Measurements from ENCODE around the gene KDELR3. TPM values are rescaled to one million over a fixed set of nuclear protein-coding genes. Genes with fewer than 3 reads are reported as not detected.

The KDELR3 gene
- polyA plus RNA-seq, 1 of the 3 experiments (the other 2 are of a cell fraction) = 17.1 TPM

DNA sequence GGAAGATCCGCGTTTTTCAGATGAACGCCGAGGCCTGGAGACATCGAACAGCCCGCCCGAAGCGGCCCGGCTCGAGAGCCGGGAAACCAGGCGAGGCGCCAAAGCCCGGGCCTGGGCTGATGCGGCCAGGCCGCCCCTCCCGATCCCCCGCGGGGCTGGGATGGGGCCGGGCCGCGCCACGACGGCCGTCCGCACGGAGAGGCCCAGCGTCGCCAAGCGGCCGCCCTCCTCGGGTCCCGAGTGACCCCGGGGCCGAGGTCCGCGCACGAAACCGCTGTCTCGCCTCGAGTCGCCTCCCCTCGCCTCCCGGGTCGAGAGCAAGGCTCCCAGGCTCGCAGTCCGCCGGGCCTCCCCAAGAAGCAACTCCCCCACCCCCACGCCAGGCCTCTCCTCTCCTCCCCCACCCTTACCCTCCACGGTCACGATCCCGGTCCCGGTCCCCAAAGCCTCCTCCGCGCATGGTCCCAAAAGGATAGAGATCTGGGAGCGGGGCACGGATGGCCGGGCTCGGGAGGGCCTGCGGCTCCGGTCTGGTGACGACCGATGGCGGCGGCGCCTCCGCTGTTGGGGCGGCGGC lies 37.7 kb downstream of the KDELR3 start:
- Histone ChIP-seq H3K27ac (ENCODE audit: low read depth in 2 of 2, low read length in 1 of 2) (peak overlapping the region; percentile 91 to 96), H3K9ac (peak overlapping the region; percentile 98), H3K9me2 (no peaks in the 10 kb centered on the region), H4K20me1 (ENCODE audit: insufficient read depth) (peaks cover 44% of the 10 kb centered on the region), H3K9me3 (no peaks in the 10 kb centered on the region), H2AFZ (ENCODE audit: low read depth) (no peak overlapping the region), H3K4me2 (peak overlapping the region; percentile 78), H3K4me3 (ENCODE audit: low read depth in 2 of 2, low read length in 1 of 2) (peak overlapping the region; percentile 67 to 73), H3K27me3 (ENCODE audit: insufficient read depth) (no peaks in the 10 kb centered on the region), H3K36me3 (replicated peaks in 1 of 2; ENCODE audit: control insufficient read depth in 1 of 2, insufficient read depth in 2 of 2, low read length in 1 of 2) (peaks cover 5 to 13% of the 10 kb centered on the region in 2 experiments), H3K4me1 (ENCODE audit: control insufficient read depth in 1 of 2, insufficient read depth in 2 of 2, low read depth in 1 of 2, low read length in 1 of 2) (peaks cover 2 to 9% of the 10 kb centered on the region in 2 experiments; a peak in 3 of 4 replicates), H3K79me2 (ENCODE audit: insufficient read depth) (peaks cover 55% of the 10 kb centered on the region), H3F3A (replicated peaks; ENCODE audit: insufficient read depth) (no peaks in the 10 kb centered on the region)
- peak; percentile 75 for DNase-seq
- TF ChIP-seq, protein P1, sequence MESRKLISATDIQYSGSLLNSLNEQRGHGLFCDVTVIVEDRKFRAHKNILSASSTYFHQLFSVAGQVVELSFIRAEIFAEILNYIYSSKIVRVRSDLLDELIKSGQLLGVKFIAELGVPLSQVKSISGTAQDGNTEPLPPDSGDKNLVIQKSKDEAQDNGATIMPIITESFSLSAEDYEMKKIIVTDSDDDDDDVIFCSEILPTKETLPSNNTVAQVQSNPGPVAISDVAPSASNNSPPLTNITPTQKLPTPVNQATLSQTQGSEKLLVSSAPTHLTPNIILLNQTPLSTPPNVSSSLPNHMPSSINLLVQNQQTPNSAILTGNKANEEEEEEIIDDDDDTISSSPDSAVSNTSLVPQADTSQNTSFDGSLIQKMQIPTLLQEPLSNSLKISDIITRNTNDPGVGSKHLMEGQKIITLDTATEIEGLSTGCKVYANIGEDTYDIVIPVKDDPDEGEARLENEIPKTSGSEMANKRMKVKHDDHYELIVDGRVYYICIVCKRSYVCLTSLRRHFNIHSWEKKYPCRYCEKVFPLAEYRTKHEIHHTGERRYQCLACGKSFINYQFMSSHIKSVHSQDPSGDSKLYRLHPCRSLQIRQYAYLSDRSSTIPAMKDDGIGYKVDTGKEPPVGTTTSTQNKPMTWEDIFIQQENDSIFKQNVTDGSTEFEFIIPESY (IDR thresholded peaks at IDR 0.05; ENCODE audit: borderline replicate concordance, low read depth) = no peak
- TF ChIP-seq, protein P2, sequence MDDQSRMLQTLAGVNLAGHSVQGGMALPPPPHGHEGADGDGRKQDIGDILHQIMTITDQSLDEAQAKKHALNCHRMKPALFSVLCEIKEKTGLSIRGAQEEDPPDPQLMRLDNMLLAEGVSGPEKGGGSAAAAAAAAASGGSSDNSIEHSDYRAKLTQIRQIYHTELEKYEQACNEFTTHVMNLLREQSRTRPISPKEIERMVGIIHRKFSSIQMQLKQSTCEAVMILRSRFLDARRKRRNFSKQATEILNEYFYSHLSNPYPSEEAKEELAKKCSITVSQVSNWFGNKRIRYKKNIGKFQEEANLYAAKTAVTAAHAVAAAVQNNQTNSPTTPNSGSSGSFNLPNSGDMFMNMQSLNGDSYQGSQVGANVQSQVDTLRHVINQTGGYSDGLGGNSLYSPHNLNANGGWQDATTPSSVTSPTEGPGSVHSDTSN (IDR thresholded peaks at IDR 0.05) = no peak
- TF ChIP-seq GATA2 (CRISPR knock-in tag; IDR thresholded peaks at IDR 0.05) (no peak), MXI1 (IDR thresholded peaks at IDR 0.05; ENCODE audit: low read depth, low read length) (no peak), CHD2 (IDR thresholded peaks at IDR 0.05; ENCODE audit: low read length, partially characterized antibody) (no peak), MEF2A (IDR thresholded peaks at IDR 0.05; ENCODE audit: borderline replicate concordance, low read depth) (no peak), FOXM1 (IDR thresholded peaks at IDR 0.05; ENCODE audit: low read depth) (no peak), TCF12 (IDR thresholded peaks at IDR 0.05) (no peak), EZH2phosphoT487 (IDR thresholded peaks at IDR 0.05; ENCODE audit: borderline replicate concordance, low read depth) (no peak)
- 0% methylated on average over 4 of the region's 69 CpGs for WGBS (ENCODE audit: low lambda C conversion rate)
- ChIA-PET CTCF (no interaction called here), POLR2A (no interaction called here)

DNA sequence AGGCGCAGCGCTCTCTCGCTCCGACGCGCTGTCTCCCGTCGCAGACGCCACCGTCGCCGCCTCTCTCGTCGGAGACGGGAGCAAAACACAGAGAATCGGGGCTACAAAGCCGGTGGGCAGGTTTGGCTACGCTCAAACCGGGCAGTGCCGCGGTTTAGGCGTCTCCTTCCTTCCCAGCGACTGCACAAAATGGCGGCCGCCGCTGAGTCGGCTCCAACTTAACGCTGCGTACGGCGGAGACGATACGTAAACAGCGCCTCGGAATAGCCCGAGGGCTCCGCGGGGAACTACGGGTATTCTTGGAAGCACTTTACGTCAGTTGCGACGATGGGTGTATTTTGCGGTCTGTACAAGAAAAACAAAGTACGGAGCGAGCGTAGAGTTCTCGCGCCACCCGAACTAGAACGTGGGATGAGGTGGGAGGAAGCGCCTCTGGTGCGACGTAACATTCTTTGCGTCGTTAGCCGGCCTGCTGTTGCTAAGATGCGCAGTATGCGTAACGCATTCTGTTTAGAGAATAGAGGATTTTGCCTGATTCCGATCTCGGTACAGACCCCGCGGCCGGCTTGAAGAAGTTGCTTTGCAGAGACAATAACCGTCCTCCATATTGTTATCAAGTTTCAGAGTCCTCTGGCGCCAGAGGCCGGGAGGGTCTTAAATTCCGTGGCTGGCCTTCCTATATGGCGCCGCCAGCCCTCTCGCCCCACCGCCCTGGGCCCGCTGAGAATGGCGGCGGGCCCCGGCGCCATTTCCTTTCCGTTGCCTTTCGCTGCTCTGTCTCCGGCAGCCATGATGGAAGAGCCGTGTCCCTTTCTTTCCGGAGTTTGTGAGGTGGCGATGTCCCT lies 38.4 kb downstream of the KDELR3 start, which contains the start of gene DDX17:
Gene DDX17, minus strand, starts transcription at position 194 of the 845 bp plus-strand sequence.
- ChIA-PET POLR2A (no interaction called here), CTCF (no interaction called here)
- H3K27ac ChIP-seq (ENCODE audit: low read depth in 2 of 2, low read length in 1 of 2) = peak within 1 kb of the TSS; percentile 91 to 96
- TF ChIP-seq, protein P1 (IDR thresholded peaks at IDR 0.05; ENCODE audit: borderline replicate concordance, low read depth) = no peak
- TF ChIP-seq TAF1 (IDR thresholded peaks at IDR 0.05; ENCODE audit: borderline replicate concordance, low read depth, low read length) (peak; percentile 71; the same call in 1 of the 2 replicates), CHD2 (IDR thresholded peaks at IDR 0.05; ENCODE audit: low read length, partially characterized antibody) (no peak), RCOR1 (IDR thresholded peaks at IDR 0.05; ENCODE audit: low read length) (0 out of 2 replicates have a peak, but pooled peaks have one; percentile 22), POLR2AphosphoS5 (IDR thresholded peaks at IDR 0.05; ENCODE audit: low read depth, low read length) (peak; percentile 58), RFX5 (IDR thresholded peaks at IDR 0.05; ENCODE audit: low read length) (no peak), RXRA (IDR thresholded peaks at IDR 0.05; ENCODE audit: borderline replicate concordance, low read depth) (no peak), GATA2 (CRISPR knock-in tag; IDR thresholded peaks at IDR 0.05) (no peak), SIN3A (IDR thresholded peaks at IDR 0.05; ENCODE audit: borderline replicate concordance, low read depth, low read length) (no peak), EZH2phosphoT487 (IDR thresholded peaks at IDR 0.05; ENCODE audit: borderline replicate concordance, low read depth) (no peak), TEAD4 (IDR thresholded peaks at IDR 0.05; ENCODE audit: borderline replicate concordance, insufficient read depth) (no peak)
- TF ChIP-seq, protein P2 (IDR thresholded peaks at IDR 0.05) = no peak
- TF ChIP-seq, protein P3, sequence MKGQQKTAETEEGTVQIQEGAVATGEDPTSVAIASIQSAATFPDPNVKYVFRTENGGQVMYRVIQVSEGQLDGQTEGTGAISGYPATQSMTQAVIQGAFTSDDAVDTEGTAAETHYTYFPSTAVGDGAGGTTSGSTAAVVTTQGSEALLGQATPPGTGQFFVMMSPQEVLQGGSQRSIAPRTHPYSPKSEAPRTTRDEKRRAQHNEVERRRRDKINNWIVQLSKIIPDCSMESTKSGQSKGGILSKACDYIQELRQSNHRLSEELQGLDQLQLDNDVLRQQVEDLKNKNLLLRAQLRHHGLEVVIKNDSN (IDR thresholded peaks at IDR 0.05; ENCODE audit: borderline replicate concordance, low read depth) = no peak

More for the DNA sequence above, 38.4 kb downstream of the KDELR3 start, which contains the start of gene DDX17:
- Histone ChIP-seq H3K36me3 (replicated peaks in 1 of 2; ENCODE audit: control insufficient read depth in 1 of 2, insufficient read depth in 2 of 2, low read length in 1 of 2) (peaks cover 3 to 8% of the 10 kb centered on the region in 2 experiments), H3K27me3 (ENCODE audit: insufficient read depth) (no peaks in the 10 kb centered on the region), H3F3A (replicated peaks; ENCODE audit: insufficient read depth) (no peaks in the 10 kb centered on the region), H3K9ac (peak within 1 kb of the TSS; percentile 98), H4K20me1 (ENCODE audit: insufficient read depth) (peaks cover 39% of the 10 kb centered on the region), H3K79me2 (ENCODE audit: insufficient read depth) (peaks cover 47% of the 10 kb centered on the region), H3K4me3 (ENCODE audit: low read depth in 2 of 2, low read length in 1 of 2) (peak within 1 kb of the TSS; percentile 67 to 73), H3K9me2 (no peaks in the 10 kb centered on the region), H2AFZ (ENCODE audit: low read depth) (peak within 1 kb of the TSS; percentile 92; the same call in 1 of the 2 replicates), H3K4me2 (peak within 1 kb of the TSS; percentile 78), H3K9me3 (no peaks in the 10 kb centered on the region), H3K4me1 (ENCODE audit: control insufficient read depth in 1 of 2, insufficient read depth in 2 of 2, low read depth in 1 of 2, low read length in 1 of 2) (peaks cover 2 to 9% of the 10 kb centered on the region in 2 experiments; a peak in 3 of 4 replicates)
- 0% methylated on average over 13 of the region's 83 CpGs for WGBS (ENCODE audit: low lambda C conversion rate)
- peak; percentile 86 for DNase-seq
